ENCODE data around the gene FLNC.

Gene FLNC

GRCh38 chr7:128839751-128840177, 9.6 kb downstream of the FLNC start:
- Histone ChIP-seq H3K18ac (ENCODE audit: low read length) (no peak overlapping the region), H3K23ac (ENCODE audit: low read length) (no peak overlapping the region), H3K56ac (ENCODE audit: low read length) (no peak overlapping the region), H3K27ac (ENCODE audit: low read depth, low read length) (no peak overlapping the region), H4K5ac (ENCODE audit: low read length) (no peak overlapping the region), H3K9ac (ENCODE audit: low read length) (no peak overlapping the region), H2AK5ac (ENCODE audit: low read length) (no peak overlapping the region), H3K4ac (ENCODE audit: low read depth, low read length) (no peak overlapping the region), H2BK15ac (replicated peaks; ENCODE audit: low read depth) (no peak overlapping the region), H2BK120ac (ENCODE audit: low read depth, low read length) (no peak overlapping the region), H4K8ac (ENCODE audit: low read depth, low read length) (no peak overlapping the region), H3K79me1 (ENCODE audit: low read length) (no peaks in the 10 kb centered on the region), H3K4me3 (ENCODE audit: low read length) (no peak overlapping the region), H3K36me3 (ENCODE audit: control insufficient read depth, insufficient read depth, low read length) (peaks cover 28% of the 10 kb centered on the region), H3K4me1 (ENCODE audit: control insufficient read depth, low read depth, low read length) (no peaks in the 10 kb centered on the region), H3K4me2 (ENCODE audit: low read length) (no peak overlapping the region), H2BK5ac (ENCODE audit: low read length) (no peak overlapping the region), H3K79me2 (ENCODE audit: control insufficient read depth, insufficient read depth, low read length) (no peaks in the 10 kb centered on the region), H3K27me3 (ENCODE audit: insufficient read depth, low read length, poor library complexity) (no peaks in the 10 kb centered on the region)
- no peak for DNase-seq
- WGBS (ENCODE audit: extremely low coverage, insufficient coverage, low lambda C conversion rate) = no CpG with 5 or more reads among the region's 13 CpGs

DNA sequence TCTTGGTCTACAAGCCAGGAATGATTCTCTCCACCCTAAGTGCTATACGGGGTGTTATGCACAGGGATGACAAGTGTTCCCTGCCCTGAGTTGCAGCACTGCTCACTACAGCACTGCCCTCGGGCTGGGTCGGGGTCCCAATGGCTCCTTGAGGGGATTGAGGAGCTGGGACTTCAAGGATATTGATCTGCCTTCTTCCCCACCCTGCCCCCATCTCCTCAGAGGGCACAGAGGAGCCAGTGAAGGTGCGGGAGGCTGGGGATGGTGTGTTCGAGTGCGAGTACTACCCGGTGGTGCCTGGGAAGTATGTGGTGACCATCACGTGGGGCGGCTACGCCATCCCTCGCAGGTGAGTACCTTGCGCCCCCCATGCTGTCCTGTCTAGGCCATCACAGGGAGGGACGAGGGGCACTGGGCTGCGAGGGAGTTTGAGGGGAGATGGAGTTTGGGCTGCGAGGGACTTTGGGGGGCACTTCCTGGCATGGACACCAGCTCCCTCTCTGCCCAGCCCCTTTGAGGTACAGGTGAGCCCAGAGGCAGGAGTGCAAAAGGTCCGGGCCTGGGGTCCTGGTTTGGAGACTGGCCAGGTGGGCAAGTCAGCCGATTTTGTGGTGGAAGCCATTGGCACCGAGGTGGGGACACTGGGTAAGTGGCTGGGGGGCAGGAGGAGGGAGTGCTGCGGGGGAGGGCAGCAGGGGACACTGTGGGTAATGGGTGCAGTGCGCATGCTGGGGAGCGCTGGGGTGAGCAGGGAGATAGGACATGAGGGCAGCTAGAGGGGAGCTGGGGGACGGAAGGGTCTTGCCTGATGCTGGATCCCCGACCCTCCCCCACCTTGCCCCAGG, 10.3 kb downstream of the FLNC start:
- H3K79me1 ChIP-seq (ENCODE audit: low read length) = no peaks in the 10 kb centered on the region
- no peak overlapping the region for H2AK5ac ChIP-seq (ENCODE audit: low read length)
- no peaks in the 10 kb centered on the region for H3K4me1 ChIP-seq (ENCODE audit: control insufficient read depth, low read depth, low read length)
- WGBS (ENCODE audit: extremely low coverage, insufficient coverage, low lambda C conversion rate) = no CpG with 5 or more reads among the region's 23 CpGs
- no peak overlapping the region for H3K4me3 ChIP-seq (ENCODE audit: low read length)
- H3K9ac ChIP-seq (ENCODE audit: low read length) = no peak overlapping the region
- H3K56ac ChIP-seq (ENCODE audit: low read length) = no peak overlapping the region
- no peaks in the 10 kb centered on the region for H3K27me3 ChIP-seq (ENCODE audit: insufficient read depth, low read length, poor library complexity)
- no peak overlapping the region for H2BK120ac ChIP-seq (ENCODE audit: low read depth, low read length)
- H4K5ac ChIP-seq (ENCODE audit: low read length) = no peak overlapping the region
- no peak for DNase-seq
- H3K18ac ChIP-seq (ENCODE audit: low read length) = no peak overlapping the region
- H3K23ac ChIP-seq (ENCODE audit: low read length) = no peak overlapping the region
- H2BK15ac ChIP-seq (replicated peaks; ENCODE audit: low read depth) = no peak overlapping the region
- peaks cover 31% of the 10 kb centered on the region for H3K36me3 ChIP-seq (ENCODE audit: control insufficient read depth, insufficient read depth, low read length)
- H4K8ac ChIP-seq (ENCODE audit: low read depth, low read length) = no peak overlapping the region
- no peak overlapping the region for H3K4ac ChIP-seq (ENCODE audit: low read depth, low read length)
- no peak overlapping the region for H3K4me2 ChIP-seq (ENCODE audit: low read length)
- no peak overlapping the region for H3K27ac ChIP-seq (ENCODE audit: low read depth, low read length)
- H3K79me2 ChIP-seq (ENCODE audit: control insufficient read depth, insufficient read depth, low read length) = no peaks in the 10 kb centered on the region
- no peak overlapping the region for H2BK5ac ChIP-seq (ENCODE audit: low read length)

GRCh38 chr7:128841171-128841690, 11.0 kb downstream of the FLNC start:
- DNase-seq = no peak
- no CpG with 5 or more reads among the region's 17 CpGs for WGBS (ENCODE audit: extremely low coverage, insufficient coverage, low lambda C conversion rate)

GRCh38 chr7:128841921-128842673, 11.9 kb downstream of the FLNC start:
- Histone ChIP-seq H3K4me2 (ENCODE audit: low read length) (no peak overlapping the region), H4K5ac (ENCODE audit: low read length) (no peak overlapping the region), H3K4me3 (ENCODE audit: low read length) (no peak overlapping the region), H2BK15ac (replicated peaks; ENCODE audit: low read depth) (no peak overlapping the region), H2BK5ac (ENCODE audit: low read length) (no peak overlapping the region), H3K4ac (ENCODE audit: low read depth, low read length) (no peak overlapping the region), H3K4me1 (ENCODE audit: control insufficient read depth, low read depth, low read length) (no peaks in the 10 kb centered on the region), H4K8ac (ENCODE audit: low read depth, low read length) (no peak overlapping the region), H3K56ac (ENCODE audit: low read length) (no peak overlapping the region), H3K36me3 (ENCODE audit: control insufficient read depth, insufficient read depth, low read length) (peaks cover 33% of the 10 kb centered on the region), H2BK120ac (ENCODE audit: low read depth, low read length) (no peak overlapping the region), H3K23ac (ENCODE audit: low read length) (no peak overlapping the region), H3K27ac (ENCODE audit: low read depth, low read length) (no peak overlapping the region), H3K79me2 (ENCODE audit: control insufficient read depth, insufficient read depth, low read length) (no peaks in the 10 kb centered on the region), H3K9ac (ENCODE audit: low read length) (no peak overlapping the region), H2AK5ac (ENCODE audit: low read length) (no peak overlapping the region), H3K18ac (ENCODE audit: low read length) (no peak overlapping the region), H3K79me1 (ENCODE audit: low read length) (no peaks in the 10 kb centered on the region), H3K27me3 (ENCODE audit: insufficient read depth, low read length, poor library complexity) (no peaks in the 10 kb centered on the region)
- WGBS (ENCODE audit: extremely low coverage, insufficient coverage, low lambda C conversion rate) = no CpG with 5 or more reads among the region's 35 CpGs
- DNase-seq = peak; percentile 76

More at GRCh38 chr7:128841171-128841690, 11.0 kb downstream of the FLNC start:
- Histone ChIP-seq H3K79me2 (ENCODE audit: control insufficient read depth, insufficient read depth, low read length) (no peaks in the 10 kb centered on the region), H4K8ac (ENCODE audit: low read depth, low read length) (no peak overlapping the region), H3K4me1 (ENCODE audit: control insufficient read depth, low read depth, low read length) (no peaks in the 10 kb centered on the region), H3K4me2 (ENCODE audit: low read length) (no peak overlapping the region), H3K4ac (ENCODE audit: low read depth, low read length) (no peak overlapping the region), H3K27me3 (ENCODE audit: insufficient read depth, low read length, poor library complexity) (no peaks in the 10 kb centered on the region), H3K18ac (ENCODE audit: low read length) (no peak overlapping the region), H3K79me1 (ENCODE audit: low read length) (no peaks in the 10 kb centered on the region), H3K9ac (ENCODE audit: low read length) (no peak overlapping the region), H3K56ac (ENCODE audit: low read length) (no peak overlapping the region), H2BK15ac (replicated peaks; ENCODE audit: low read depth) (no peak overlapping the region), H2BK5ac (ENCODE audit: low read length) (no peak overlapping the region), H4K5ac (ENCODE audit: low read length) (no peak overlapping the region), H3K4me3 (ENCODE audit: low read length) (no peak overlapping the region), H2AK5ac (ENCODE audit: low read length) (no peak overlapping the region), H3K36me3 (ENCODE audit: control insufficient read depth, insufficient read depth, low read length) (peaks cover 31% of the 10 kb centered on the region), H2BK120ac (ENCODE audit: low read depth, low read length) (no peak overlapping the region), H3K23ac (ENCODE audit: low read length) (no peak overlapping the region), H3K27ac (ENCODE audit: low read depth, low read length) (no peak overlapping the region)

- no peak for DNase-seq
- H3K18ac ChIP-seq (ENCODE audit: low read length) = no peak overlapping the region
These were observed 12.8 kb downstream of the FLNC start for GRCh38 chr7:128842674-128843641.

More at GRCh38 chr7:128842674-128843641, 12.8 kb downstream of the FLNC start:
- Histone ChIP-seq H3K79me2 (ENCODE audit: control insufficient read depth, insufficient read depth, low read length) (no peaks in the 10 kb centered on the region), H3K79me1 (ENCODE audit: low read length) (no peaks in the 10 kb centered on the region), H3K23ac (ENCODE audit: low read length) (no peak overlapping the region), H2BK15ac (replicated peaks; ENCODE audit: low read depth) (no peak overlapping the region), H4K5ac (ENCODE audit: low read length) (no peak overlapping the region), H3K27me3 (ENCODE audit: insufficient read depth, low read length, poor library complexity) (no peaks in the 10 kb centered on the region), H4K8ac (ENCODE audit: low read depth, low read length) (no peak overlapping the region), H2AK5ac (ENCODE audit: low read length) (no peak overlapping the region), H3K4me1 (ENCODE audit: control insufficient read depth, low read depth, low read length) (no peaks in the 10 kb centered on the region), H3K27ac (ENCODE audit: low read depth, low read length) (no peak overlapping the region), H3K36me3 (ENCODE audit: control insufficient read depth, insufficient read depth, low read length) (peaks cover 29% of the 10 kb centered on the region), H3K4me3 (ENCODE audit: low read length) (no peak overlapping the region), H3K4ac (ENCODE audit: low read depth, low read length) (no peak overlapping the region), H2BK5ac (ENCODE audit: low read length) (no peak overlapping the region), H3K9ac (ENCODE audit: low read length) (no peak overlapping the region), H3K4me2 (ENCODE audit: low read length) (no peak overlapping the region), H3K56ac (ENCODE audit: low read length) (no peak overlapping the region), H2BK120ac (ENCODE audit: low read depth, low read length) (no peak overlapping the region)
- no CpG with 5 or more reads among the region's 38 CpGs for WGBS (ENCODE audit: extremely low coverage, insufficient coverage, low lambda C conversion rate)

Data from mesendoderm (in vitro differentiated cells).